Measurements from ENCODE around the gene MARCHF2. TPM values are rescaled to one million over a fixed set of nuclear protein-coding genes. Genes with fewer than 3 reads are reported as not detected.
A peak's percentile ranks its signal among the peaks of the same experiment; 100 is the strongest.

The MARCHF2 gene
- total RNA-seq, 3 donors from 2014 or later (not counting 1 experiment from before 2014, with no cell fraction given): 32.4 to 42.3 (median 37.2) TPM

DNA sequence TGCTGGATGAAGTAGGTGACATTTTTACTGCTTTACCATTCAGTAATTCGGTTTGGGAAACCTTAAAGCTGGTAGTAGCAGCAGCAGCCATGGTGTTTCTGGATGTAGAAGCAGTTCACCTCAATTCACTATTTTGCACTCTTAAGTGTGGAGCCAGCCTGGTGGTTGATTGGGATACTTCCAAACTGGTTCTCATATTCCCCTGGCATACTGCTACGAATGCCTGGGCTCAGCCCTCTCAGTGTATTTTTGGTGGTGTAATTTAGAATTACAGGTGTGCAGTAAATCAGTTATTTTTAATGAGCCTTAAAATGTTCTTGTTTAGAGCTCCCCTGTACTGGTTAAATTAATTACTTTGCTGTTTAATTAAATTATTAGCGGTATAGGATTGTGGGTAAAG, 44.1 kb downstream of the MARCHF2 start:
- Mint-ChIP-seq H3K4me3 (no peak overlapping the region), H3K27ac (no peak overlapping the region), H3K27me3 (ENCODE audit: low read depth in 2 of 2) (no peaks in the 10 kb centered on the region), H3K36me3 (no peaks in the 10 kb centered on the region), H3K4me1 (peaks cover 81 to 86% of the 10 kb centered on the region in 2 donors), H3K9me3 (no peaks in the 10 kb centered on the region)
- no peaks in the 10 kb centered on the region for H3K27me3 ChIP-seq (ENCODE audit: control insufficient read depth, insufficient read depth, low read length)
- no peak for DNase-seq
- WGBS (ENCODE audit: insufficient coverage): 93% methylated on average over 2 of the region's 3 CpGs
- H3K9me3 ChIP-seq (ENCODE audit: control insufficient read depth, insufficient read depth, low read length): no peaks in the 10 kb centered on the region
- intact Hi-C loops (cut with micrococcal nuclease): no loop called here
- no peak for ATAC-seq
- H3K27ac ChIP-seq (ENCODE audit: low read length): no peak overlapping the region
- peaks cover 15% of the 10 kb centered on the region for H3K4me1 ChIP-seq (ENCODE audit: control insufficient read depth, insufficient read depth, low read length)
- TF ChIP-seq CTCF (IDR thresholded peaks at IDR 0.05): no peak
- peaks cover 33% of the 10 kb centered on the region for H3K36me3 ChIP-seq (ENCODE audit: control insufficient read depth, insufficient read depth, low read length)
- H3K4me3 ChIP-seq (ENCODE audit: low read length): no peak overlapping the region

GRCh38 chr19:8457827-8458226, 44.7 kb downstream of the MARCHF2 start:
- Mint-ChIP-seq H3K4me1 (peaks cover 81 to 87% of the 10 kb centered on the region in 2 donors), H3K27ac (peak overlapping the region in 1 of 2 donors; percentile 64), H3K27me3 (ENCODE audit: low read depth in 2 of 2) (no peaks in the 10 kb centered on the region), H3K36me3 (no peaks in the 10 kb centered on the region), H3K4me3 (no peak overlapping the region), H3K9me3 (no peaks in the 10 kb centered on the region)
- Histone ChIP-seq H3K4me3 (ENCODE audit: low read length) (no peak overlapping the region), H3K4me1 (ENCODE audit: control insufficient read depth, insufficient read depth, low read length) (peaks cover 8% of the 10 kb centered on the region), H3K27ac (ENCODE audit: low read length) (no peak overlapping the region), H3K27me3 (ENCODE audit: control insufficient read depth, insufficient read depth, low read length) (no peaks in the 10 kb centered on the region), H3K9me3 (ENCODE audit: control insufficient read depth, insufficient read depth, low read length) (no peaks in the 10 kb centered on the region), H3K36me3 (ENCODE audit: control insufficient read depth, insufficient read depth, low read length) (peaks cover 36% of the 10 kb centered on the region)
- WGBS (ENCODE audit: insufficient coverage): 86% methylated on average over 1 of the region's 1 CpG
- ATAC-seq: no peak
- TF ChIP-seq CTCF (IDR thresholded peaks at IDR 0.05): no peak
- DNase-seq: no peak
- intact Hi-C loops (cut with micrococcal nuclease): no loop called here

DNA sequence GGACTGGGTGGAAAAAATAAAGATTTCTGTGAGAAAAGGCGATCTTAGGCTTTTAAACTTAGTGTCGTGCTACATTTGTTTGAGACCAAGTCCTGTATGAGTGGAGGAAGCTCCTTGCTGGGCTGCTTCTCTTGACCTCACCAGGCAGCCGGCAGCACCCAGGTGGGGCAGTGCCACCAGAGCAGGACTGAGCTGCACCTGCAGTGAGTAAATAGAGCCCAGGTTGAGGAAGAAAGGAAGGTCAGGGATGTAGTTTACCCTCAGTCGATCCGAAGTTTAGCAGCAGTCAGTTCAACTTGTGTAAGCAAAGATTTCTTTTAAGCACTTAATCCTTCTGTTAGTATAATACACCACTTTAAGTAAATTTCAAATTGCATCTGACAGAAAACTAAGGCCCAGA, 45.3 kb downstream of the MARCHF2 start:
- Mint-ChIP-seq H3K36me3 (no peaks in the 10 kb centered on the region), H3K9me3 (no peaks in the 10 kb centered on the region), H3K27me3 (ENCODE audit: low read depth in 2 of 2) (no peaks in the 10 kb centered on the region), H3K4me1 (peaks cover 82 to 92% of the 10 kb centered on the region in 2 donors), H3K4me3 (no peak overlapping the region), H3K27ac (peak overlapping the region; percentile 29 to 64)
- no peak for TF ChIP-seq CTCF (IDR thresholded peaks at IDR 0.05)
- ATAC-seq (no peak), DNase-seq (no peak)
- Histone ChIP-seq H3K27ac (ENCODE audit: low read length) (no peak overlapping the region), H3K4me1 (ENCODE audit: control insufficient read depth, insufficient read depth, low read length) (peaks cover 4% of the 10 kb centered on the region), H3K27me3 (ENCODE audit: control insufficient read depth, insufficient read depth, low read length) (no peaks in the 10 kb centered on the region), H3K9me3 (ENCODE audit: control insufficient read depth, insufficient read depth, low read length) (no peaks in the 10 kb centered on the region), H3K4me3 (ENCODE audit: low read length) (no peak overlapping the region), H3K36me3 (ENCODE audit: control insufficient read depth, insufficient read depth, low read length) (peaks cover 40% of the 10 kb centered on the region)
- intact Hi-C loops (cut with micrococcal nuclease): no loop called here
- WGBS (ENCODE audit: insufficient coverage): 94% methylated on average over 5 of the region's 5 CpGs

DNA sequence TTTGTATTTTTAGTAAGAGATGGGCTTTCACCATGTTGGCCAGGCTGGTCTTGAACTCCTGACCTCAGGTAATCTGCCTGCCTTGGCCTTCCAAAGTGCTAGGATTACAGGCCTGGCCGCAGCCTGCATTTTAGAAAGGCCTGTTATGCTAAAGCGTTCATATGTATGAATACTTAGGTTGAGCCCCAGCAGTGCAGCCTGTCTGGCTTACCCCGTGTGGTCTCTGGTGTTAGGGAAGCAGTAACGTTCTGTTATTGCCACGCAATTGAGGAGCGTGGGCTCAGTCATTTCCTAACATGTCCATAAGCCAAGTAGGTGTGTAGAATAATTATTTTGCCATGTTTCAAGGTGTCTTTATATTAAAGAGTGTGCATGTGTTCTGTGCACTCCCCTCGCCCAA, 46.0 kb downstream of the MARCHF2 start:
- no peak for DNase-seq
- ATAC-seq: peak in 1 of 3 donors; percentile 14
- H3K27ac Mint-ChIP-seq: peak overlapping the region in 1 of 2 donors; percentile 64
- H3K9me3 ChIP-seq (ENCODE audit: control insufficient read depth, insufficient read depth, low read length): no peaks in the 10 kb centered on the region
- H3K4me1 ChIP-seq (ENCODE audit: control insufficient read depth, insufficient read depth, low read length): no peaks in the 10 kb centered on the region
- H3K27me3 Mint-ChIP-seq (ENCODE audit: low read depth in 2 of 2): no peaks in the 10 kb centered on the region
- H3K36me3 Mint-ChIP-seq: no peaks in the 10 kb centered on the region
- no peaks in the 10 kb centered on the region for H3K9me3 Mint-ChIP-seq
- intact Hi-C loops (cut with micrococcal nuclease): no loop called here
- 84% methylated on average over 7 of the region's 7 CpGs for whole genome bisulfite sequencing (ENCODE audit: insufficient coverage)
- H3K4me3 Mint-ChIP-seq: no peak overlapping the region
- peaks cover 75 to 85% of the 10 kb centered on the region in 2 donors for H3K4me1 Mint-ChIP-seq
- no peak overlapping the region for H3K4me3 ChIP-seq (ENCODE audit: low read length)
- TF ChIP-seq CTCF (IDR thresholded peaks at IDR 0.05): no peak
- H3K27me3 ChIP-seq (ENCODE audit: control insufficient read depth, insufficient read depth, low read length): no peaks in the 10 kb centered on the region
- H3K27ac ChIP-seq (ENCODE audit: low read length): no peak overlapping the region
- peaks cover 47% of the 10 kb centered on the region for H3K36me3 ChIP-seq (ENCODE audit: control insufficient read depth, insufficient read depth, low read length)
